GM12878 (cell line): ENCODE data around the gene PPP1R13L.

ENCODE experiments used
- EZH2 ChIP-seq: IDR thresholded peaks from 2 replicates; pipeline ENCODE4 v1.6.1; 2012; ENCODE audit warnings: low read depth, mild to moderate bottlenecking, control low read depth, inconsistent platforms, low read length, borderline replicate concordance; ENCODE audit not compliant: control insufficient read depth
- POLR2A ChIP-seq: IDR thresholded peaks from 2 replicates; pipeline ENCODE4 v1.6.1; 2011; ENCODE audit warnings: low read depth, mild to moderate bottlenecking, low read length
- SUZ12 ChIP-seq: fragments of 200-600 bp; sonication (generic); IDR thresholded peaks from one replicate; pipeline ENCODE4 v1.6.1; 2018; ENCODE audit warnings: antibody characterized with exemption, mild to moderate bottlenecking; ENCODE audit not compliant: unreplicated experiment
- TAF1 ChIP-seq: IDR thresholded peaks from 2 replicates; pipeline ENCODE4 v1.6.1; 2011; ENCODE audit warnings: mild to moderate bottlenecking, low read depth, low read length, borderline replicate concordance
- TARDBP ChIP-seq: IDR thresholded peaks from 2 replicates; pipeline ENCODE4 v1.6.1; 2016; ENCODE audit warnings: borderline replicate concordance
- TCF12 ChIP-seq: IDR thresholded peaks from 2 replicates; pipeline ENCODE4 v1.6.1; 2011; ENCODE audit warnings: low read depth, mild to moderate bottlenecking, low read length
- ZZZ3 ChIP-seq: IDR thresholded peaks from 2 replicates; pipeline ENCODE4 v1.6.1; 2011; ENCODE audit warnings: low read depth; ENCODE audit not compliant: control insufficient read depth, insufficient read length
- TF ChIP-seq, protein P1 (sequence below), 3 experiments: IDR thresholded peaks in 2 of 3; conservative IDR thresholded peaks in 1 of 3; 2 replicates each; pipeline ENCODE4 v1.5.1; 2011; ENCODE audit warnings: low read depth in 3 of 3, low read length in 3 of 3, mild to moderate bottlenecking in 3 of 3, control low read depth in 2 of 3, moderate library complexity in 2 of 3, inconsistent platforms in 1 of 3, mixed read lengths in 1 of 3; ENCODE audit not compliant: control insufficient read depth in 2 of 3, insufficient read depth in 1 of 3; ENCODE audit errors: extremely low read depth in 1 of 3
- TF ChIP-seq, protein P2 (sequence below): IDR thresholded peaks from 2 replicates; pipeline ENCODE4 v1.6.1; 2011; ENCODE audit warnings: low read depth, low read length, improper control_type of control experiment, borderline replicate concordance

DNA sequence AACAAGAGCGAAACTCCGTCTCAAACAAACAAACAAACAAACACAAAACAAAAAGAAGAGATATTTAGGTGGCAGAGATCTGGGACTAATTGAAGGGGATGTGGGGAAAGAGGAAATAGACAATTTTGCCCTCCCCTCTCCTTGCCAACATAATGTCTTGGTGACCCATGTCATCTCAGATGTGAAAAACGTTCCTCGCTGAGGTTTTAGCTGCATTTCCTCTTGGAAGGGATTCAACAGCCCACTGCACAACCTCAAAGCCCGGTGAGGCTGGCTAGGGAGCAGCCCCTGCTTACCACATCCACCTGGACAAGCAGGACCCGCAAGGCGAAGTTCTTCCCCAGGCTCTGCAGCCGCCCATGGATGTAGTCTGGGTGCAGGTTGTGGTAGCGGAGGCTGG lies 13.9 kb upstream of the PPP1R13L start:
- no peak for TF ChIP-seq ZZZ3
- TF ChIP-seq, protein P1, sequence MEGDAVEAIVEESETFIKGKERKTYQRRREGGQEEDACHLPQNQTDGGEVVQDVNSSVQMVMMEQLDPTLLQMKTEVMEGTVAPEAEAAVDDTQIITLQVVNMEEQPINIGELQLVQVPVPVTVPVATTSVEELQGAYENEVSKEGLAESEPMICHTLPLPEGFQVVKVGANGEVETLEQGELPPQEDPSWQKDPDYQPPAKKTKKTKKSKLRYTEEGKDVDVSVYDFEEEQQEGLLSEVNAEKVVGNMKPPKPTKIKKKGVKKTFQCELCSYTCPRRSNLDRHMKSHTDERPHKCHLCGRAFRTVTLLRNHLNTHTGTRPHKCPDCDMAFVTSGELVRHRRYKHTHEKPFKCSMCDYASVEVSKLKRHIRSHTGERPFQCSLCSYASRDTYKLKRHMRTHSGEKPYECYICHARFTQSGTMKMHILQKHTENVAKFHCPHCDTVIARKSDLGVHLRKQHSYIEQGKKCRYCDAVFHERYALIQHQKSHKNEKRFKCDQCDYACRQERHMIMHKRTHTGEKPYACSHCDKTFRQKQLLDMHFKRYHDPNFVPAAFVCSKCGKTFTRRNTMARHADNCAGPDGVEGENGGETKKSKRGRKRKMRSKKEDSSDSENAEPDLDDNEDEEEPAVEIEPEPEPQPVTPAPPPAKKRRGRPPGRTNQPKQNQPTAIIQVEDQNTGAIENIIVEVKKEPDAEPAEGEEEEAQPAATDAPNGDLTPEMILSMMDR (IDR thresholded peaks at IDR 0.05 in 2 of 3, conservative IDR thresholded peaks at IDR 0.05 in 1 of 3; ENCODE audit: control insufficient read depth in 2 of 3, extremely low read depth in 1 of 3, insufficient read depth in 1 of 3, low read depth in 3 of 3, low read length in 3 of 3), result no peak
- TF ChIP-seq POLR2A, result no peak
- TF ChIP-seq TCF12, result no peak
- no peak for TF ChIP-seq TAF1
- TF ChIP-seq TARDBP, result no peak
- TF ChIP-seq EZH2, result no peak
- TF ChIP-seq SUZ12, result no peak
- TF ChIP-seq, protein P2, sequence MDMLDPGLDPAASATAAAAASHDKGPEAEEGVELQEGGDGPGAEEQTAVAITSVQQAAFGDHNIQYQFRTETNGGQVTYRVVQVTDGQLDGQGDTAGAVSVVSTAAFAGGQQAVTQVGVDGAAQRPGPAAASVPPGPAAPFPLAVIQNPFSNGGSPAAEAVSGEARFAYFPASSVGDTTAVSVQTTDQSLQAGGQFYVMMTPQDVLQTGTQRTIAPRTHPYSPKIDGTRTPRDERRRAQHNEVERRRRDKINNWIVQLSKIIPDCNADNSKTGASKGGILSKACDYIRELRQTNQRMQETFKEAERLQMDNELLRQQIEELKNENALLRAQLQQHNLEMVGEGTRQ, result no peak
